Activated CD4-positive, alpha-beta T cell treated with anti-CD3 and anti-CD28 coated beads for 4 hours (primary cell): ENCODE measurements around the gene CECR2.
"Not testable (repeated sequence)": the region's sequence is repeated elsewhere in the genome, so short reads cannot be mapped to it uniquely, and the experiment has no call there.

ENCODE experiments used
- DNase-seq, 2 donors: peaks; one replicate each; pipeline ENCODE4 v3.0.0-alpha.2; 2020

Gene CECR2

GRCh38 chr22:17471886-17472535 lies 102.8 kb downstream of the CECR2 start:
- no peak for DNase-seq

GRCh38 chr22:17472932-17473331 lies 103.7 kb downstream of the CECR2 start:
- DNase-seq, result no peak

- DNase-seq, result no peak
These were observed 106.3 kb downstream of the CECR2 start for GRCh38 chr22:17475318-17476230.

- no peak for DNase-seq
These were observed 107.6 kb downstream of the CECR2 start for GRCh38 chr22:17476838-17477237.

DNA sequence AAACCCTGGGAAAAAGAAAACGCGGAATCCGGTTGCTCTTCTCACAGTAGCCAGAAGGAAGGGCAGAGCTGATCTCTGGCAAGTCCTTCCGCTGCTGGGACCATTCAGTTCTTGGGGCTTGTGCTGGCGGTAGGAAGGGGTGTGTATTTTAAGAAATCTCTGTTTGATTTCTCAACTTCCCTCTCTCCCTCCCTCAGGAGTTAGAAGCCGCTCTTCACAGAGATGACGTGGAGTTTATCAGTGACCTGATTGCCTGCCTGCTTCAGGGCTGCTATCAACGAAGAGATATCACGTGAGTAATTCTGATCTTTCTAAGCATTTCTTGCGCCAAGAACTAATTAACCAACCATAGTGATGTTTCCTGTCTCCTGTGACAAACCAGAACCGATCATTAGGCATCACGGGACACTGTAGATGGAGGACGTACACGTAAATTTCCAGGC lies 108.2 kb downstream of the CECR2 start:
- DNase-seq, result no peak

- DNase-seq, result no peak
These were observed 109.9 kb downstream of the CECR2 start for GRCh38 chr22:17479135-17479534.

DNA sequence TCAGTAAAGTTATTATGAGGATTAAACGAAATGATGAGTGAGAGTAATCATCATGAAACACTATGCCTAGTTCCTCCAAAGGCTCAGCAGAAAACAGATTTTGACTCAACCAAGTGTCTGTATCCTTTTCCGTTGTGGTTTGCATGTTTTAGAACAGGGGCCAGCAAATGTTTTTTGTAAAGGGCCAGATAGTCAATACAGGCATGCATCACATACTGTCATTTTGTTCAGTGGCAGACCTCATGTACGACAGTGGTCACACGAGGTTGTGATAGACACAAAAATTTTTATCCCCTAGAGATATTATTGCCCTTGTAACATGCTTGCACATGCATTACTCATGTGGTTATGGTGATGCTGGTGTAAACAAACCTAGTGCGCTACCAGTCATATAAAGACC lies 112.2 kb downstream of the CECR2 start:
- no peak for DNase-seq

GRCh38 chr22:17483688-17484372 lies 114.6 kb downstream of the CECR2 start:
- no peak for DNase-seq

DNA sequence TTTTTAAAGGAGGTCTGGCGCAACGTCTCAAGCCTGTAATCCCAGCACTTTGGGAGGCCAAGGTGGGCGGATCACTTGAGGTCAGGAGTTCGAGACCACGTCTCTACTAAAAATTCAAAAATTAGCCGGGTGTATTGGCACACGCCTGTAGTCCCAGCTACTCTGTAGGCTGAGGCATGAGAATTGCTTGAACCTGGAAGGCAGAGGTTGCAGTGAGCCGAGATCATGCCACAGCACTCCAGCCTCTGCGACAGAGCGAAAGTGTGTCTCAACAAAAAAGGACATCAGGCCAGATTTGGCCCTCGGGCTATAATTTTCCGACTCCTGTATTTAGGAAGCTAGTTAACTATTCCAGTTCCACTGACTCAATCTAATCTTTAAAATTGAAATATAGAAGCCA lies 115.3 kb downstream of the CECR2 start:
- DNase-seq, result no peak

DNA sequence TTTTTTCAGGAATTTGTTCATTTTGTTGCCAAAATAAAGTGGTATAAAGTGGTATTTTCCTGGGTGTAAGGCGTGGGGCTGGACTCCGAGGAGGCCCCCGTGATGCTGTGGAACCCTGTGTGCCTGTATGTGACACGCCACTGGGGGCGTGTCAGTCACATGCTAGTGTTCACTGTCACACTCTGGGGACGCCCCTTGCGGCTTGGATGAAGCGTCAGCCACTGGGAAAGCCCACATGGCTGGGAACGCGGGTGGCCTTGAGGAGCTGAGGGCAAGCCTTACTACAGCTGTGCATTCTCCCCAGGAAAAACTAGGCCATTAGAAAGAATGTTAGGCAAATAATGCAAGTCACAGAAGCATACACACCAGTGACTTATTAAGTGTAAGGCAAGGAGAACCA lies 117.1 kb downstream of the CECR2 start:
- no peak for DNase-seq

DNA sequence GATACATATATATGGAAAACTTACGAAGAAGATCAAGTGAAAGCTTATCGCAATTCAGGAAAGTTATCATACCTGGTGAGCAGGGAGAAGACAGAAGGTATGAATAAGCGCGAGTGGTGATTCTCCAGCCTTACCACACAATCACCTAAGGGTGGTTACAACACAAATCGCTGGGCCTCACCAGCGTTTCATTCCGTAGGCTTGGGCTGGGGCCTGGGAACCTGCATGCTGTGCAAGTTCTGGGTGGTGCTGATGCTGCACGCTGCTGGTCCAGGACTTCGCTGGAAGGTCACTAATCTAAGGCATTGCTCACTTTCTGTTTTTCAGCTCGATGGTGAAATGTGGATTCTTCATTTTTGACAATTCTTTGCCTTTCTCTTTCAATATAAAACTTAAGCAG lies 117.5 kb downstream of the CECR2 start:
- no peak for DNase-seq

- no peak for DNase-seq
These were observed 119.8 kb downstream of the CECR2 start for GRCh38 chr22:17489101-17489500.

DNA sequence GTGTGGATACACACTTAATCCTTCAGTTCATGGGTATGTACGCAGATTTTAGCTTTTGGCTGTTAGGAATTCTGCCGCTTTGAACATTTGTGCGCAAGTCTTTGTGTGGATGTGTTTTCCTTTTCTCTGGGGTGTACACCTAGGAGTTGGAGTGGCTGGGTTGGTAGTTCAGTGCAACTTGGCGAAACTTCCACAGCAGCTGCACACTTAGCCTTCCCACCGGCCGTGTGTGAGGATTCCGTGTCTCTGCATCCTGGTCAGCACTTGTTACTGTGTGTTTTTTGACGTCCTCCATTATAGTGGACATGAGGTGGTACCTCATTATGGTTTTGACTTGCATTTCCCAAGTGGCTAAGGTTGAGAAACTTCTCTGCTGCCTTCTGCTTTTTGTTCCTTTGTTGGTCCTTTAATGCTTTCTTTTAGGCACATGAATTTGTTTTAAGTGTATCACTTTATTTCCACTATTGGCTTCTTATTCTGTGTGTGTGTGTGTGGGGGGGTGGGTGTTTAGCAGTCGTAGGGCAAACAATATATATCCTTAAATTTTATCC lies 121.9 kb downstream of the CECR2 start:
- no peak for DNase-seq

DNA sequence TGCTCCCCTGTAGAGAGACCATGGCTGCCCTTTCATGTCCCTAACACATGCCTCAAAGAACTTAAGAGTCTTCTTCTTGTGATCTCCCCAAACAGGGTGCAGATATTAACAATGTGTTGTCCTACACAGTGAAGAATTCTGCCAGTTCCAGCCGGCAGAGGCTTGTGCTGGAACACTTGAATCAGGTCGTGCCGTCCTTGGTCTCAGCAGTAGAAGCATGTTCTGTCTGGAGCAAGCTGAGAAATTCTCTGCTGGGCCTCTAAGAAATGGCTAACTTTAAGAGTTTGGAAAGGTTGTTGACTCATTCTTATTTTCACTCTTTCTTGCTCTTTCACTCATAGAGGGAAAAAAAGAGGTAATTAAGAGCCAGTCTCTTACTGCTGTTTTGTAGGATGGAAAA lies 123.0 kb downstream of the CECR2 start:
- DNase-seq, result no peak

GRCh38 chr22:17493419-17493981 lies 124.2 kb downstream of the CECR2 start:
- no peak for DNase-seq

DNA sequence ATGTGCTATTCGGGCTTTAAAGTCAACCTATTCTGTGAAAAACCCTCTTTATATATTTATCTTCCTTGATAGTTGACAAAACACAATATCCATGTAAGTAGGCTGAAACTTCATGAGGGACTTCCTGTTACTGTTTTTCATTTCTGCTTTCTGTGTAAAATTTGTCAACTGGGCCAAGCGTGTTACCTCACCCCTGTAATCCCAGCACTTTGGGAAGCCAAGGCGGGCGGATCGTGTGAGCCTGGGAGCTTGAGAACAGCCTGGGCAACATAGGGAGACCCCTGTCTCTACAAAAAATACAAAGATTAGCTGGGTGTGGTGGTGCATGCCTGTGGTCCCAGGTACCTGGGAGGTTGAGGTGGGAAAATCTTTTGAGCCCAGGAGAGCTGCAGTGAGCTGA lies 127.6 kb downstream of the CECR2 start:
- no peak for DNase-seq

GRCh38 chr22:17501679-17502285 lies 132.5 kb downstream of the CECR2 start:
- DNase-seq, result peak in 1 of 2 donors; percentile 49

- DNase-seq, result no peak
These were observed 138.8 kb downstream of the CECR2 start for GRCh38 chr22:17508110-17508509.

GRCh38 chr22:17512960-17513359 lies 143.7 kb downstream of the CECR2 start:
- DNase-seq, result no peak

DNA sequence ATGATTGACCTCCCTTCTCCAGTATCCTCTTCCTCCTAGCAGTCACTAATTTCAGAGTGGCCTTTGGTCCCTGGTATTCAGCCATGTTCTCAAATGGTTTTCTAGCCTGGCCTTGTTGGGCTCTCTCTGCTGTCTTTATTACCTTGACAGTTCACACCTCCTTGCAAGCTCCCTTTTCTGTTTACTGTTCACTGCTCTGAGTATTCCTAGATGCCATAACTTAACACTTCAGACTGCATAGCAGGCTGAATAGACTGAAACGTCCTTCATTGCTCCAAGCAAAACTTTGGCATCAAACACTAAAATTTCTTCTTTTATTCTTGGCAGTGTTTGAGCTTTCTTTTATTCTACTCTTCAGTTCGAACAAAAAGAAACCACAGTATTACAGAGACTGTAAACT lies 144.4 kb downstream of the CECR2 start:
- no peak for DNase-seq

GRCh38 chr22:17514084-17514483 lies 144.8 kb downstream of the CECR2 start:
- DNase-seq, result no peak

DNA sequence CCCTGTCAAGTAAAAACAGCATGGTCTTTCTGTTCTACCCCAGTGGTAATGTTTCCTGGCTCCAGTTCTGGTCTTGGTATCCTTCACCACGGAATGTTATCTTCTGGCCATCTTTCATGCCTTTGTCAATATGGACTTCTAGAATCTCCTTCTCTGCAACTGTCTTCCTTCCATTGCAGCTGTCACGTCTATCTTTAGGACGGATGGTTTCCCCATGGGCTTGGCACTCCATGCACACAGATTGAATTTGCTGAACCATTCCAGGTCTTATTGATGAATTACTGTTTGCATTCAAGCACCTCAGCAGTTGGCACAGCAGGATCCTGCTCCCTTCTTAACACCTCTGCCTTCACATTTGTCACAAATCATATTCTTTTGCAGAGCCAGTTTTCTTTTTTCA lies 149.1 kb downstream of the CECR2 start:
- no peak for DNase-seq

- DNase-seq, result not testable (repeated sequence)
These were observed 152.7 kb downstream of the CECR2 start for GRCh38 chr22:17521971-17522370.
